22Rv1 (cell line): ENCODE measurements around the gene SPG7.

ENCODE experiments used
- CTCF ChIP-seq: fragments of 450-650 bp; IDR thresholded peaks from 2 replicates; pipeline ENCODE4 v1.5.1; 2017; ENCODE audit warnings: mild to moderate bottlenecking
- ZFX ChIP-seq: fragments of 450-650 bp; IDR thresholded peaks from 2 replicates; pipeline ENCODE4 v1.6.1; 2017; ENCODE audit warnings: antibody characterized with exemption, borderline replicate concordance

GRCh38 chr16:89562939-89563338 is 54.7 kb downstream of the SPG7 start:
- TF ChIP-seq ZFX (no peak), CTCF (no peak)
